Measurements from ENCODE around the gene IFNB1. TPM values are rescaled to one million over a fixed set of nuclear protein-coding genes. Genes with fewer than 3 reads are reported as not detected.

IFNB1 gene
- polyA plus RNA-seq, 1 of the 3 experiments (the other 2 are of a cell fraction) = not detected

- Histone ChIP-seq H3F3A (replicated peaks; ENCODE audit: insufficient read depth) (no peaks in the 10 kb centered on the region), H3K4me3 (ENCODE audit: low read depth in 2 of 2, low read length in 1 of 2) (no peak overlapping the region), H3K9ac (no peak overlapping the region), H3K4me1 (ENCODE audit: control insufficient read depth in 1 of 2, insufficient read depth in 2 of 2, low read depth in 1 of 2, low read length in 1 of 2) (no peaks in the 10 kb centered on the region), H4K20me1 (ENCODE audit: insufficient read depth) (no peaks in the 10 kb centered on the region), H3K36me3 (replicated peaks in 1 of 2; ENCODE audit: control insufficient read depth in 1 of 2, insufficient read depth in 2 of 2, low read length in 1 of 2) (no peaks in the 10 kb centered on the region), H3K4me2 (no peak overlapping the region), H3K9me2 (no peaks in the 10 kb centered on the region), H3K27ac (ENCODE audit: low read depth in 2 of 2, low read length in 1 of 2) (no peak overlapping the region), H3K9me3 (no peaks in the 10 kb centered on the region), H3K27me3 (ENCODE audit: insufficient read depth) (no peaks in the 10 kb centered on the region), H2AFZ (ENCODE audit: low read depth) (no peak overlapping the region), H3K79me2 (ENCODE audit: insufficient read depth) (no peaks in the 10 kb centered on the region)
- ChIA-PET POLR2A (no interaction called here), CTCF (no interaction called here)
- DNase-seq = no peak
- no peak for TF ChIP-seq ELF1 (IDR thresholded peaks at IDR 0.05)
- TF ChIP-seq GATA2 (CRISPR knock-in tag; IDR thresholded peaks at IDR 0.05) = no peak
- TF ChIP-seq MXI1 (IDR thresholded peaks at IDR 0.05; ENCODE audit: low read depth, low read length) = no peak
- TF ChIP-seq USF1 (IDR thresholded peaks at IDR 0.05; ENCODE audit: borderline replicate concordance, low read depth) = no peak
- TF ChIP-seq POLR2AphosphoS5 (IDR thresholded peaks at IDR 0.05; ENCODE audit: low read depth, low read length) = no peak
- no peak for TF ChIP-seq SMC3 (IDR thresholded peaks at IDR 0.05; ENCODE audit: low read depth, low read length)
- no peak for TF ChIP-seq FOXJ3 (CRISPR knock-in tag; IDR thresholded peaks at IDR 0.05)
- no peak for TF ChIP-seq SIN3A (IDR thresholded peaks at IDR 0.05; ENCODE audit: borderline replicate concordance, low read depth, low read length)
Observed at GRCh38 chr9:21084242-21084850, 6.6 kb upstream of the IFNB1 start.

- DNase-seq = no peak
- Histone ChIP-seq H3K27ac (ENCODE audit: low read depth in 2 of 2, low read length in 1 of 2) (no peak overlapping the region), H3K27me3 (ENCODE audit: insufficient read depth) (no peaks in the 10 kb centered on the region), H4K20me1 (ENCODE audit: insufficient read depth) (no peaks in the 10 kb centered on the region), H3K9me2 (no peaks in the 10 kb centered on the region), H3K4me3 (ENCODE audit: low read depth in 2 of 2, low read length in 1 of 2) (no peak overlapping the region), H3K4me1 (ENCODE audit: control insufficient read depth in 1 of 2, insufficient read depth in 2 of 2, low read depth in 1 of 2, low read length in 1 of 2) (no peaks in the 10 kb centered on the region), H3K4me2 (no peak overlapping the region), H3K36me3 (replicated peaks in 1 of 2; ENCODE audit: control insufficient read depth in 1 of 2, insufficient read depth in 2 of 2, low read length in 1 of 2) (no peaks in the 10 kb centered on the region), H3K9ac (no peak overlapping the region), H3K9me3 (no peaks in the 10 kb centered on the region), H2AFZ (ENCODE audit: low read depth) (no peak overlapping the region), H3F3A (replicated peaks; ENCODE audit: insufficient read depth) (no peaks in the 10 kb centered on the region), H3K79me2 (ENCODE audit: insufficient read depth) (no peaks in the 10 kb centered on the region)
- WGBS (ENCODE audit: low lambda C conversion rate) = 59% methylated on average over 4 of the region's 4 CpGs
- ChIA-PET CTCF (no interaction called here), POLR2A (no interaction called here)
- TF ChIP-seq IRF3 (IDR thresholded peaks at IDR 0.05; ENCODE audit: low read depth, low read length) (no peak), GATA2 (CRISPR knock-in tag; IDR thresholded peaks at IDR 0.05) (no peak), USF2 (IDR thresholded peaks at IDR 0.05; ENCODE audit: borderline replicate concordance, low read depth, low read length) (no peak), USF1 (IDR thresholded peaks at IDR 0.05; ENCODE audit: borderline replicate concordance, low read depth) (no peak), TCF12 (IDR thresholded peaks at IDR 0.05) (no peak)
Observed at GRCh38 chr9:21082671-21083070, 4.9 kb upstream of the IFNB1 start.
